Lower leg skin (tissue), 4 donors: ENCODE results near the gene MAST4. TPM values are rescaled to one million over a fixed set of nuclear protein-coding genes. Genes with fewer than 3 reads are reported as not detected.

Experiments used
- DNase-seq, 2 donors: peaks; one replicate each; pipeline ENCODE4 v3.0.0-alpha.2; 2019; ENCODE audit warnings: low spot score in 2 of 2
- H3K4me3 ChIP-seq: fragments of 200-600 bp; sonication (generic); 2 replicates; pipeline ENCODE4 v1.5.1; 2017; ENCODE audit warnings: mild to moderate bottlenecking, low read depth; ENCODE audit not compliant: poor library complexity, severe bottlenecking
- CTCF ChIP-seq, 3 donors: fragments of 450-650 bp; IDR thresholded peaks; one replicate each; pipeline ENCODE4 v1.5.1; 2016; ENCODE audit warnings: antibody characterized with exemption in 3 of 3, mild to moderate bottlenecking in 3 of 3, moderate library complexity in 2 of 3
- POLR2A ChIP-seq, 2 donors: fragments of 450-650 bp; IDR thresholded peaks; one replicate each; pipeline ENCODE4 v1.6.1; 2016 to 2017; ENCODE audit warnings: antibody characterized with exemption in 2 of 2, mild to moderate bottlenecking in 1 of 2, moderate library complexity in 1 of 2
- WGBS, 2 donors: methylation state at CpG; one replicate each; pipeline ENCODE4 v1.1.5; 2018; 5-methylcytosine and 5-hydroxymethylcytosine counted together
- intact Hi-C: fragments of 100-400 bp; cut with DNase I; formaldehyde crosslinking; loops from one replicate; pipeline ENCODE4 v1.15.0; 2023; ENCODE audit warnings: low total_unique reads
- total RNA-seq, 4 donors: library from RNA; depleted of rRNA; stranded (reverse); fragments of >200 nt; gene quantifications; one replicate each; pipeline ENCODE4 v1.1.0, GENCODE V29; 2016

Gene MAST4
- total RNA-seq, 4 donors from 2014 or later: 49.0 to 109 (median 55.5) TPM

- DNase-seq: no peak
- no peak for TF ChIP-seq POLR2A (IDR thresholded peaks at IDR 0.05)
- TF ChIP-seq CTCF (IDR thresholded peaks at IDR 0.05): no peak
- WGBS, 2 donors: 77 to 86% methylated on average over 2 of the region's 2 CpGs
- H3K4me3 ChIP-seq: no peak overlapping the region
- intact Hi-C loops: no loop called here
Observed at GRCh38 chr5:66929995-66930394, 333.8 kb downstream of the MAST4 start.

- TF ChIP-seq CTCF (IDR thresholded peaks at IDR 0.05): no peak
- no peak for TF ChIP-seq POLR2A (IDR thresholded peaks at IDR 0.05)
- 77 to 78% methylated on average over 5 of the region's 5 CpGs for WGBS, 2 donors
- no peak overlapping the region for H3K4me3 ChIP-seq
- intact Hi-C loops: no loop called here
- DNase-seq: no peak
Observed at GRCh38 chr5:66931651-66932050, 335.5 kb downstream of the MAST4 start.

GRCh38 chr5:66932457-66932856, 336.3 kb downstream of the MAST4 start:
- TF ChIP-seq CTCF (IDR thresholded peaks at IDR 0.05) (no peak), POLR2A (IDR thresholded peaks at IDR 0.05) (no peak)
- H3K4me3 ChIP-seq: no peak overlapping the region
- intact Hi-C loops: no loop called here
- 74 to 81% methylated on average over 3 of the region's 3 CpGs for WGBS, 2 donors
- DNase-seq: no peak

GRCh38 chr5:66933066-66933465, 336.9 kb downstream of the MAST4 start:
- intact Hi-C loops: no loop called here
- DNase-seq: no peak
- WGBS, 2 donors: 71 to 79% methylated on average over 1 of the region's 1 CpG
- no peak overlapping the region for H3K4me3 ChIP-seq
- TF ChIP-seq POLR2A (IDR thresholded peaks at IDR 0.05): no peak
- no peak for TF ChIP-seq CTCF (IDR thresholded peaks at IDR 0.05)

- intact Hi-C loops: no loop called here
- DNase-seq: no peak
- H3K4me3 ChIP-seq: no peak overlapping the region
- TF ChIP-seq CTCF (IDR thresholded peaks at IDR 0.05): no peak
- TF ChIP-seq POLR2A (IDR thresholded peaks at IDR 0.05): no peak
- 85 to 89% methylated on average over 2 of the region's 2 CpGs for WGBS, 2 donors
Observed at GRCh38 chr5:66939094-66939493, 342.9 kb downstream of the MAST4 start.
